GM19455 (cell line): ENCODE data around the gene SP1.
A peak's percentile ranks its signal among the peaks of the same experiment; 100 is the strongest.
"Not testable (repeated sequence)": the region's sequence is repeated elsewhere in the genome, so short reads cannot be mapped to it uniquely, and the experiment has no call there.

ENCODE experiments used
- ATAC-seq: cut with Tn5 transposase; IDR thresholded peaks from one replicate; pipeline ENCODE4 v1.9.1; 2021; ENCODE audit not compliant: unreplicated experiment

The SP1 gene

DNA sequence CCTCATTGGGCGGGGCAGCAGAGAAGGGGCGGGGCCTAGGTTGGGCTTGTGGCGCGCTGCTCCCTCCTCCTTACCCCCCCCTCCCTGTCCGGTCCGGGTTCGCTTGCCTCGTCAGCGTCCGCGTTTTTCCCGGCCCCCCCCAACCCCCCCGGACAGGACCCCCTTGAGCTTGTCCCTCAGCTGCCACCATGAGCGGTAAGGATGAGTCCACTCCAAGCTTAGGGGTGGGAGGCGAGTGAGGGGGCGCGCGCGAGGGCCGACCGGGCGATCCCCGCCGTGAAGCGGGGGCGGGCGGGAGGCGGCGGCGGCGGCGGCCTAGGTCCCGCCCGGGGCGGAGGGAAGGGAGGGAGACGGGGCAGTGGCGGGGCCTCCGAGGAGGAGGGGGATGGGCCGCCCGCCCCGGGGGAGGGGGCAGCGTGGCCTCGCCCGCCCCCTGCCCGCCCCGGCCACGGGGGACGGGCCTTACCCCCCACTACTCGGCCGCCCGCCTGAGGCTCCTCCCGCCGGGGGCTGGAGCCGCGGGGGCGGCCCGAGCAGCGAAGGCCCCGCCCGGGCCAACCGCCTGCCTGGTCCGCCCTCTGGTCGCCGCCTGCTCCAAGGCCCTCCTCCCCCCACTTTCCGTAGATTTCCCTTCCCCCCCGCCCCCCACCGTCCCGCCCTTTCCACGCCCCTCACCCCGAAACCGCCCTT is at the start of gene SP1:
SP1 (plus strand) TSS at position 73 of the 690 bp plus-strand sequence; CDS start at position 189, 116 bp downstream.
- ATAC-seq, result peak; percentile 28

DNA sequence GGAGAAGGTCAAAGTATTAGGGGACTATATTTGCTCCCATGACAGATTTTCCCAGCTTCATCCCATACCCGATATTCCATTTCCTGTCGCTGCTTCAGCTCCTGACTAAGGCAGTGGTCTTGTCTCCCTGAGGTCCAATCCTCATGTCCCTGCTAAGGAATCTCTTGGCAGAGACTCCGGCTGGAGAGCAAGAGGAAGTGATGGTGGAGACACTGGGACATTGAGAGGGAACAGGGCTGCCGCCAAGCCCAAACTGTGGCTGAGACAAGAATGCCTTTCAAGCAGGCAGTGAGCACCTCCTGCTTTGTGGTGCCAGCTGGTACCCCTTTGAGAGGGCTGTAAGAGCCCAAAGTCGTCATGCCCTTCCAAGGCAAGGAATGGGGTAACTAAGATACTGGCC is 49.3 kb upstream of the SP1 start:
- ATAC-seq, result no peak

DNA sequence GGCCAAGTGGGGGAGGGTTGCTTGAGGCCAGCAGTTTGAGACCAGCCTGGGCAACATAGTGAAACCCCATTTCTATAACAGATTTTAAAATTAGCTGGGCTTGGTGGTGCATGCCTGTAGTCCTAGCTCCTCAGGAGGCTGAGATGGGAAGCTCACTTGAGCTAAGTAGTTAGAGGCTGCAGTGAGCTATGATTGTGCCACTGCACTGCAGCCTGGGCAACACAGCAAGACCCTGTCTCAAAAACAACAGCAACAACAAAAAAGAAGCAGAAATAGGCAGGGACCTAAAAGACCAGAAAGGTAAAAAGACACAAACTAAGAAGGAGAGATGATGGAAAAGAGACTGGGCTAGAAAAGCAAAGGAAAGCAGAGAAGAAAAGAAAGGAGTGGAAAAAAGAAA is 47.6 kb upstream of the SP1 start:
- ATAC-seq, result not testable (repeated sequence)

DNA sequence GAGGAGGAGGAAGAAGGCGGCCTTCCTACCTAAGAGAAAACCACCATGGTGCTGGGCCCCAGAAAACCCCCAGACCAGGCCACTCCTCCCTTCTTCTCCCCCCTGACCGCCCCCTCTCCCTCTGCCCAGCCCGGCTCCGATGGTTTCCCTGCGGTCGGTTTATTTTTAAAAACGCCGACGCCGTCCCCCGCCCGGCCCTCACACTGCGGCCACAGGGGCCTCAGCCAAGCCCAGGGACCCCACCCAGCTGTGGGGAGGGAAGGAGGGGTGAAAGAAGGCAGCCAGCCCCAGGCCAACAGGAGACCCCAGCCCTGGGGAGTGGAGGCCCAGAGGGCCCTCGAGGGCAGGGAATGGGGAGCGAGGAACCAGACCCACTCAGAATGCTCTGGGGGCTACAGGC is 47.2 kb upstream of the SP1 start:
- ATAC-seq, result no peak

DNA sequence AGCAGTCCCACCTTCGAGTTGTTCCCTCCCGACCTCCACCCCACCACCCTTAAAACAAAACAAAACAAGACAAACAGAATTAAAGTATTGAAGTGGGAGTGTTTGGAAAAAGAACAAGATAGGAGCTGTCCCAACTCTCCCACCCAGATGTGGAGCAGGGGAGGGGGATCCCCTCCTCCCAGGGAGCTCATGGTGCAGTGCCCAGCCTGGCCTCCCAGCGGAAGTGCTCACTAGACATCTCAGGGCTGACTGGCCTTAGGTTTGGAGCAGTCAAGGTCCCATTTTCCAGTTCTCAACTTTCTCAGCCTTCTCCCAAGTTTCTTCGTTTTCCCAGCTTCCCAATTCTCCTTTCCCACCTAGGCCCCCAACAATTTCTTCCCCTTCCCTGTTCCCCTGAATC is 46.7 kb upstream of the SP1 start:
- ATAC-seq, result no peak

DNA sequence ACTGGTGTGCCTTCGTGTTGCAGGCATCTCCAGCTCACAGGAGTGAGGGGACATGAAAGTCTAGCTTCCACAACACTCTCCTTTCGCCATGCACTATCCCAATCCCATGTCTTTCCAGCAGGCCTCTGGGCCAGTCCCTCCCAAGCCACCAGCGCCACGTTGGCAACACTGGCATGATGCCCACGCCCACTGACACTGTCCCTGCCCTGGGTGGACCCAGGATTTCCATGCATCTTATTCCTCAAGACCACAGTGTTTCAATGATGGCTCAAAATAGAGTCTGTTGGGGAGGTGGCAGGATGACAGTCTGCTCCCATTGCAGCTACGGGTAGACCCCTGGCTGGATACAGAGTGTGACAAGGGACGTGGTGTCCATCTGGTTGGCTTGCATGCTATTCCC is 46.1 kb upstream of the SP1 start:
- no peak for ATAC-seq

DNA sequence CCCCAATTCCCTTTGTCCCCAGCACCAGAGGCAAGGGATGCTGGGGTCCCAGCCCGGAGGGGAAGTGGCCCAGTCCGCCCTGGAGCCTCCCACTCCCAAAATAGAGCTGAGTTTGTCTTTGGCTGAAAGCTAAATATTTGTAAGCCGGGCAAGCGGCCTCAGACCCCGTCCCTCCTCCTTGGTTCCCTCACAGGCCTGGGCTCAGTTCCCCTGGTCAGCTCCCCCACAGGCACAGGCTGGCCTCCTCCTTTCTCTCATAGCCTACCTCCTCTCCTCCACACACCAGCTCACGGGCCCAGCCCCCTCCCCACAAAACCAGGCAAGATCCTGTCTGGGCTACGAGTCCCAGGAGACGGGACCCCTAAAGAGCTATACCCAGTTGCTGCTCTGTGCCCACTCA is 45.2 kb upstream of the SP1 start:
- no peak for ATAC-seq

DNA sequence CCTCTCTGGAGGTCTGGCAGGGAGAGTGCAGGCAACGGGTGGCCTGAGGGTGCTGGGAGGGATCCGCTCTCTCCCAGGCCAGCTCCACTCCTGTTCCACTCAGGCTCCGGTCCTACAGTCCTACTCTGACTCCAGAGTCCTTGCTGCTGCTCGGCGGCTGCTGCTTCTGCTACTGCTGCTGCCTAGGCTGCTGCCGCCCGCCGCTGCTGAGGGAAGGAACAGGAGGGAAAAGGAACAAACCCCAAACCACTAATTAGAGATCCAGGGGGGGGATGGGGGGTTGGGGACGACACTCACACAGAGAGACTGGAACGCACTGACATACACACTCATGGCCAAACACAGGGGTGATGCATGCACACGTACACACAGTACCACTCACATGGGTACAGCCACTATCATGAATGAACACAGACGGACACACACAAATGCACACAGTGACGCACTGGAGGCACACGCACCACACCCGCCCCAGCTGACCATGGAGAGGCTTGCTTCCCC is 43.7 kb upstream of the SP1 start, which contains the start of gene SP7:
SP7 (minus strand) TSS at position 174 of the 501 bp plus-strand sequence. CDS start 708 bp downstream, outside the sequence.
- no peak for ATAC-seq

DNA sequence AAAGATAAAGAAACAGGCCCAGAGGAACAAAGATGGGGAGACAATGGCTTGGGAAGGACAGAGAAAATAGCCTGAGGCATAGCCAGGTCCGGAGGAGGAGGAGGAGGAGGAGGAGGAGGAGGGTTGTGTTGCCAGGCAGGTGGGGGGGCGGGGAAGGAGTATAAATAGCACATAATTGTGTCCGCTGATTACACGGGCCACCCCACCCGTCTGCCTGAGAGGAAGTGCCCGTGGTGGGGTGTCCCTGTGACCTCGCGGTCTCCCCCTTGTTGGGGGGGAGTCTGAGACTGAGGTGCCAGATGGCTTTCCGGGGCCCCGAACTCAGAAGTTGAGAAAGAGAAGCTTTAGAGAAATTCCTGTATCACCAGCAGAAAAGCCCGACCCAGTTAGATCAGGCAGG is 42.0 kb upstream of the SP1 start:
- no peak for ATAC-seq

DNA sequence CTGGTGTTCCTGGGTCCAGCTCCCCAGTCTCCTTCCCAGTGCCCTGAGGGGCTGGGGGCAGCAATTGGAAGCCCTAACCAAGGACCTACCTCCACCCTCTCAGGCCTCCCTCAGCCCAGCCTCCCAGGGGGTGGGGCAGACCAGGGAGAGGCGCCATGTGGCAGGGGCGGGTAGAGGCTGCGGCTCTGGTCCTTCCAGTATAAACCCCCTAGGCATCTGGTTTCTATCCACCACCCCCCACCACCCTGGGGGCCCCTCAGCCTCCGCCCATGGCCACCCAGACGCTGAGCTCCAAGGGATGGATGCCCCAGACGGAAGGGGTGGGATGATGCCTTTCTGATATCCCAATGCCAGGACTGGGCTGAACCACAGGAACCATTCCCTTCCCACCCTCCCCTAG is 41.1 kb upstream of the SP1 start:
- no peak for ATAC-seq

DNA sequence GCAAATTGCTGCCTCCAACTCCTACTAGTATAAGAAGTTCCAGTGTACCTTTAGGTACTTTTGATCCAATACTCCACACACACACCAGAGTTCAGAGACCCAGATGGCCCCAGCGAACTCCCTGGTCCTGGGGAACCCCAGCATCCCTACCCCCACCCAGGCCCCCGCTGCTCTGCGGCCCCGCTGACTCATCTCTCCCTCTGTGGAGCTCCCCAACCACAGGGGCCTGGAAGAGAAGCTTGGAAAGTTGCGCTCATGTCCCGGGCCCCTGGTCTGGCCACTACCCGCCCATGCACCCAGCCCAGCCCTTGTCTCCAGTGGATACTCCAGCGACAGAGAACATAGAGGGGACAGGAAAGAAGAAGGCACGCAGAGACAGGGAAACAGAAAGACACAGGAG is 39.6 kb upstream of the SP1 start:
- no peak for ATAC-seq

DNA sequence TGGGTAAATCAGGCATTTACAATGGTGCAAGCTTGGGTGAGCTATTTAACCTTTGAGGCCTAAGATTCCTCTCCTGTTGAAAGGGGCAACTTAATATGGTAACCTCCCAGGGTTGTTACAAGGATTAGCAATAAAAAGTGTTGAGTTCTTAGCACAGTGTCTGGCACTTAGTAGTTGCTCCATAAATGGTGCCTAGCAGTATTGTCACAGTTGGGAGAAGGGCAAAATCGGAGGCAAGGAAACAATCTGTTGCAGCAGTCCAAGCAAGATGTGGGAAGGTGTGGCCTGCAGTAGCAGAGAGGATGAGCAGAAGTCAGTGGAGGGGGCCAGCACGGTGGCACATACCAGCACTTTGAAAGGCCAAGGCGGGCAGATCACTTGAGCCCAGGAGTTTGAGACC is 36.5 kb upstream of the SP1 start:
- no peak for ATAC-seq

DNA sequence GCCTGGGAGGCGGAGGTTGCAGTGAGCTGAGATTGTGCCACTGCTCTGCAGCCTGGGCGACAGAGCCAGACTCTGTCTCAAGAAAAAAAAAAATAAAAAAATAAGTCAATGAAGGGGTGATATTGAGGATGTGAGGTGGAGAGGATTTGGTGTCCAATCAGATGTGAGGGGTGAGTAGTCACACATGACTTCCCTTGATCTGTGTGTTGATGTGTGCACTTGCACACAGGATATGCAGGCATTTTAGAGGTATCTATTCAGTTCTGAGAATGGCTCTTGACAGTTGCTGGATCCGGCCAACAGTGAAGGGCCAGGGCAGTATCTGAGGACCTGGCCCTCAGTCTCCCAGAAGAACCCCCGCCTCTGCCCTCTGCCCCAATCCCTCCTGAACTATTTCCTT is 36.0 kb upstream of the SP1 start:
- no peak for ATAC-seq

DNA sequence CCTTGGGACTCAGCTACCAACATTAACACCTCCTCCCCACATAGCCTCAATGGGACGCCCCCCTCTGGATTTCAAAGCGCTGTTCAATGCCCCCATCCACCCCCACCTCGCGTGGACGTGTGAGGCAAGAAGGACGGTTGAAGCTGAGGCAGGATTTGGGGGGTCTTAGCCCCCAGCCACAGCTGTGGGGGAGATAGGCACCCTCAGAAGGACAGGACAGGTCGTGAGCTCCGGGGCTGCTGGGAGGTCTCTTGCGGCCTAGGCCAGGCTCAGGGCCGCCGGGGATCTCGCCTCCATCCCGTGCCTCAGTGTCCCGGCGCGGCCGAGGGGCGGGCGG is 35.5 kb upstream of the SP1 start:
- ATAC-seq, result no peak

DNA sequence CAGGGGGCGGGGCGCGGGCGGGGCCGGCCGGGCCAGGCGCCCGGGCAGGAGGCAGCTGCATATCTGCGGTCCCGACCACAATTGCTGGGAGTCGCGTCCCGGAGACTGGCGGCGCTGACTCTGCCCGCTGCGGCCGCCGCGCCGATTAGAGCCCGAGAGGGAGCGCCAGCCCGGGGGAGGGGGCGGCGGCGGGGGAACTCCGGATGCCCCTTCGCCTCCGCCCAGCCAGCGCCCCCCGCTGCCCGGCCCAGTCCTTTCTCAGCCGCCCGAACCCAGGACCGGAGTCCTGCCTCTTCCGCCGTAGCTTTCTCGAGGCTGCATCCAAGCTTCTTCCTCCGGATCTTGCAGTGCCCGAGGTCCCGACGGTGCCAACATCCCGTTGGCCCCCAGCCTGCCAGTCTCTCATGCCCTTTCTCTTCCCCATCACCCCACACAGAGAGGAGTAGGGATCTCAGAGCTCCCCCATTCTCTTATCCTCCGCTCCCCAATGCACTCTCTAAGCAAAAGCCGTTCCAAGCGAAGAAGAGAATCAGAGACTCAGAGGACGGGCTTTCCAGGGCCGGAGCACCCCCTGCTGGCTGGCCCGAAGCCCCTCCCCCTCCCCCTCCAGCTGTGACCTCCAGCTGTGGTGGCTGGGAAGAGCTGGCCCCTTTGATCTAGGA is 35.0 kb upstream of the SP1 start:
- ATAC-seq, result peak; percentile 62

DNA sequence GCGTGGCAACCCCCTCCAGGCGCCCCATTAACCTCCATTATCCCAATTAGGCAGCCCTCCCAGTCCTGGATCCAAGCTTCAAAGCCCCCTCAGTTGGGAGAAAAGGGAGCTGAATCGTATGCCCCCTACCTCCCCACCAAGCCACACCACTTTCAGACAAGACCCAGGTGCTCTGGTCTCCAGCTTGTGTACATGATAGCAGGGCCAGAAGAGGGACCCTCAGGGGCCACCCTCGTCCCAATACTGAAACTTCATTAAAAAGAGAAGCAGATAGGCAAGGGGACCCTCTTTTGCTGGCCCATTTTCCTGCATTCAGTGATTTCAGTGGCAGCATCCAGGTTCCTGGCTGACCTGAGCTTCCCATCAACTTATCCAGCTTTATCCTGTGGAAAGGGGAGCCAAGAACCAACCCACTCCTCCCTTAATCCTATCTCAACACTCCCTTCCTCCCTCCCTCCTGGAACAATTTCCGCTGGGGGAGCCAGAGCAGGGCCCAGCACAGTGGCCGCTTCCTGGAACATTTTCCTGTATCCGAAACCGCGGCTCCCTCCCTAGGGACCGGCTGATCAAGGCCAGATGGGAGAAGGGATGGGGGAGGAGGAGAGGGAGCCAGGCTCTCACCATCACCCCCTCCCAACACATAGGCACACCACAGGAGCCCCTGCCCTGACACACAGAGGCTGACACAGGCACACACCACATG is 34.3 kb upstream of the SP1 start:
- ATAC-seq, result no peak

DNA sequence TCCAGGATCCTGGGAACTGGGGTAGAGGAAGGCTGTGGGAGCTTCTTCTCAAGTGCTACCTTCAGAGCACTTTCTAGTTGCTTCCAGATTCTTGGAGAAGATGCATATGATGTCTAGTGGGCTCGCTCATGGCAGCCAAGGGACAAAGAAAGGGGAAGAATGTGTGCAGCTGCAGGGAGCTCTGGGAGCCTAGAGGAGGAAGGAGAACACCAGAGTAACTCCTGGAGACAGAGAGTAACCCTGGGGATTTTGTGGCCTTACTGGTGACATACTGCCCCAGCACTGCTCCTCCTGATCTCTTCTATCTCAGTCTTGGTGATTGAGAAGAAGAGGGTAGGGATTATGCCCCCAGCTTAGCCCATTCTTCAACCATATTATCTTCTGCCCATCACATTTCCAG is 33.5 kb upstream of the SP1 start:
- no peak for ATAC-seq

DNA sequence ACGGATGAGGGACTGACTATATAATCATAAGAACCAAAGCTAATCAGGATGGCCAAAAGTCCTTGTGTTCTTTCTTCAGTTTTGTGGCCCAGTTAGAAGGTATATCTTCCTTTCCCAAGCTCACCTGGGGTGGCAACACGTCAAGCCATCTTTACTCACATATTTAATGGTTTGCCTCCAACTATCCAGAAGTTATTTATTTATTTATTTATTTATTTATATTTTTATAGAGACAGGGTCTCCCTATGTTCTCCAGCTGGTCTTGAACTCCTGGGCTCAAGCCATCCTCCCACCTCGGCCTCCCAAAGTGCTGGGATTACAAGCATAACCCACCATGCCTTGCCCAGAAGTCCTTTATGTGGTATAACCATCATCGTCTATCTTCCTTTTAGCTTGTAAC is 32.1 kb upstream of the SP1 start:
- ATAC-seq, result no peak

DNA sequence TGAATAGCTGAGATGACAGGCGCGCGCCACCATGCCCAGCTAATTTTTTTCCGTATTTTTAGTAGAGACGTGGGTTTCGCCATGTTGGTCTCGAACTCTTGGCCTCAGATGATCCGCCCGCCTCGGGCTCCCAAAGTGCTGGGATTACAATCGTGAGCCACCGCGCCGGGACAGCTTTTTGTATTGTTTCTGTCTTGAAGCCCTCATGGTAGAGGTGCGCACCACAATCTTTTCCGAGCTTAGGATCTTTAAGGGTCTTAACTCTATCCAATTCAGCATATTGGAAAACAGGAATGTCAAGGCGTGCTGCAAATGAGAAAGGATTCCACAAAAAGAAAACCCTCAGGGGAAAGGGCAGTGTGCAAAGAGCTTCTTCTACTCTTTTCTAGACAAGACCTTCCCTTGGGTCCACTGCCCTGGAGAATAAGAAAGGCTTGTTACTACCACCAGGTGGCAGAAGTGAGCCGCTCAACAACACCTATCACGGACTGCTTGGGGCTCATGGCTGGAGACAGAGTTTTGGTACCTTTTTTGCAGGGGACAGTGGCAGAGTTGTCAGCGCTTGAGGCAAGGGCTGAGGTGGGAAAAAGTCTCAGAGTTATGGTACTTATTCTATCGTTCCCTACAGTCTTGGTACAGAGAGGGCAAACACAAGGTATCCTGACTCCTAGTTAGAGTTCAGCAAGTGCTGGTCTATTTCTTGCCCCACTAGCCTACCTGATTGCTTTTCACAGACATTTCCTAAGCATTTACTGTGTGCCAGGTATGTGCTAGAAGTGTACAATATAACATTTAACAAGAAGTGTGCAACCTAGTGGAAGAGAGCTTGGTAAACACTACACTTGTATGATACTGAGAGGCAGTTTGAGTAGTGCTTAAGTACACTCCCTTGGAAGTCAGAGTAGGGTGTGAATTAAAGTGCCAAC is 27.4 kb upstream of the SP1 start:
- peak; percentile 79 for ATAC-seq

DNA sequence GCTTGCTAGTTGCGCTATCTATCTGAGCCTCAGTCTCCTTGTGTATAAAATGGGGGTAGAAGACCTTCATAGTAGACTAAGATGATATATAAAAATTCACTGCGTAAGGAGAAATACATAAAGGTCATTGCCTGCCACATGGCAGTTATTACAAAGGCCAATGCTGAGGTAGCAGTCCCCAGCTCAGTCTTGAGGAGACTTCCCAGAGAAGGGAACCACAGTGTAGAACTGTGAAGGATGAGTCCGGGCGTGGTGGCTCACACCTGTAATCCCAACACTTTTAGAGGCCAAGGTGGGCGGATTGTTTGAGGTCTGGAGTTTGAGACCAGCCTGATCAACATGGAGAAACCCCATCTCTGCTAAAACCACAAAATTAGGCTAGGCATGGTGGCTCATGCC is 26.7 kb upstream of the SP1 start:
- ATAC-seq, result no peak

DNA sequence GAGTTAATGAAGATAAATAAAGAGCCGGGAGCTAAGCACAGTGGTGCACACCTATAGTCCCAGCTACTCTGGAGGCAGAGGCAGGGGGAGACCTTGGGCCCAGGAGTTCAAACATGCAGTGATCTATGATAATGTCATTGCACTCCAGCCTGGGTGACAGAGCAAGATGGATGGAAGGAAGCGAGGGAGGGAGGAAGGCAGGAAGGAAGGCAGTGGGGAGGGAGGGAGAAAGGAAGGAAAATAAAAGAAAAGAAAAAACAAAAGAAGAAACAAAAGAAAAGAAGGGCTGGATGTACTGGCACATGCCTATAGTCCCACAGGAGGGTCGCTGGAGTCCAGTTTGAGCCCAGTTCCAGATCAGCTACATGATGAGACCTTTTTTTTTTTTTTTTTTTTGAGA is 24.9 kb upstream of the SP1 start:
- ATAC-seq, result no peak
